HG03139 (cell line): ENCODE results near the gene CELF5.
"Not testable (repeated sequence)": the region's sequence is repeated elsewhere in the genome, so short reads cannot be mapped to it uniquely, and the experiment has no call there.

Experiments used
- ATAC-seq: cut with Tn5 transposase; IDR thresholded peaks from one replicate; pipeline ENCODE4 v1.9.1; 2021; ENCODE audit not compliant: unreplicated experiment

Gene CELF5

DNA sequence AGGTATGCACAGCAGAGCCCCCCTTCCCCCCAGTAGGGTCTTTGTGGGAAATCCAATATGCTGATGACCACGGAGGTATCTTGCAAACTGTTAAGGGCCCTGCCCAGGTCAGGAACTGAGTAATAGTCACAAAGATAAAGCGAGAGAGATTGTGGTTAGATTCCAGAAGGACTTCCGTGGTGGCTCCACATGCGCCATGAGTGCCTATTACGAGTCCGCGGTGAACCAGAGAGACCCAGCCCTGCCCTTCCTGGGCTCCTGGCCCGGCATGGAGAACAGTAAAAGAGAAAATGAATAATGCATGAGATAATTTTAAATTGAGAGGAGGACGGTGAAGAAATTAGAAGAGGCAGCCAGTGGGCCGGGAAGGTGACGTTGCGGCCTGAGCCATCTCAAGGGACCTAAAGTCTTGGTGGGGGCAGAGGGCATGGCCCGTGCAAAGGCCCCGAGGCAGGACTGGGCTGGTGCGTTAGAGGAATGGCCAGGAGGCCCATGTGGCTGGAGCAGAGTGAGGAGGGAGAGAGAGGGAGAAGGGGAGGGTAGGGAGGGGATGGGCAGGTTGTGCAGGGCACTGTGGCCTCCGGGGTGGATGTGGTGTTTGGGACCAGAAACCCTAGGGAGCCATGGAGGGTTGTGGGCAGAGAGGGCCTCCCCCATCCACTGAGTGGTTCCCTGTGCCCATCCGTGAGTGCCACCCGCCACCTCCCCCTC lies 95.3 kb downstream of the CELF5 start:
- ATAC-seq = no peak

GRCh38 chr19:3320354-3320670 lies 95.9 kb downstream of the CELF5 start:
- no peak for ATAC-seq

DNA sequence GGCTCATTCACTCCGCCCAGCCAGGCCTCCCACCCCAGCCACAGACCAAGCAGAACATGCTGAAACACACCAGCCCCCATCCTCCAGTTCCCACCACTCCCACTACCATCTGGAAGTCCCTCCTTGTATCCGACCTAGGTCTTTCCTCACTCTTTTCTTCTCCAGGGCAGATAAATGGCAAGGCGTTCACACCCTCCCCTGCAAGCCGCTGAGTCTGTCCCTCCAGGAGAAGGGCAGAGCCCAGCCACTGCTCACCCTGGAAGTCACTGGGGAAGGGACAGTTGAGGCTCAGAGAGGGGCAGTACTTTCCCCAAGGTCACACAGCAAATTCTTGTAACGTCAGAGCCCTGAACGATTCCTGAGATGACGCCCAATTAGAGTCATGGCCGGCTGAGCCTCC lies 96.4 kb downstream of the CELF5 start:
- ATAC-seq = no peak

GRCh38 chr19:3321696-3322095 lies 97.2 kb downstream of the CELF5 start:
- no peak for ATAC-seq

DNA sequence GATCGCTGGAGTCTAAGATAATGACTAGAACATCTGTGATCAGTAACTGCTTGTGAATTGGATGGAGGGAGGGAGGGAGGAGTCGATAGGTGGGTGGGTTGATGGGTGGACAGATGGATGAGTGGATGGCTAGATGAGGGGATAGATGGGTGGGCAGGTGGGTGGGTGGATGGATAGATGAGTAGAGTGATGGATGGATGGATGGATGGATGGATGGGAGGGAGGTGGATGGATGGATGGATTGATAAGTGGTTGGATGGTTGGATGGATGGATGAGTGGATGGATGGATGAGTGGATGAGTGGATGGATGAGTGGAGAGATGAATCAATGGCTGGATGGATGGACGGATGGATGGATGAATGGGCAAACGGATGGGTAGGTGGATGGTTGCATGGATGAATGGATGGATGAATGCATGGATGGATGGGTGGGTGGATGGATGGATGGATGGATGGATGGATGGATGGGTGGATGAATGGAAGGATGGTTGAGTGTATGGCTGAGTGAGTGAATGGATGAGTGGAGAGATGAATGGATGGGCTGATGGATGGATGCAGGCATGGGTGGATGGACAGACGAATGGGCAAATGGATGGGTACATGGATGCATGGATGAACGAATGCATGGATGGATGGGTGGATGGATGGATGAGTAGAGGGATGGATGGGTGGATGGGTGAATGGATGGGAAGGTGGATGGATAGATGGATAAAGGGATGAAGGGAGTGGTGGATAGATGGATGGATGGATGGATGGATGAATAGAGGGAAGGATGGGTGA lies 97.9 kb downstream of the CELF5 start:
- no peak for ATAC-seq

- ATAC-seq = no peak
Observed at GRCh38 chr19:3323026-3323425, 98.6 kb downstream of the CELF5 start.

DNA sequence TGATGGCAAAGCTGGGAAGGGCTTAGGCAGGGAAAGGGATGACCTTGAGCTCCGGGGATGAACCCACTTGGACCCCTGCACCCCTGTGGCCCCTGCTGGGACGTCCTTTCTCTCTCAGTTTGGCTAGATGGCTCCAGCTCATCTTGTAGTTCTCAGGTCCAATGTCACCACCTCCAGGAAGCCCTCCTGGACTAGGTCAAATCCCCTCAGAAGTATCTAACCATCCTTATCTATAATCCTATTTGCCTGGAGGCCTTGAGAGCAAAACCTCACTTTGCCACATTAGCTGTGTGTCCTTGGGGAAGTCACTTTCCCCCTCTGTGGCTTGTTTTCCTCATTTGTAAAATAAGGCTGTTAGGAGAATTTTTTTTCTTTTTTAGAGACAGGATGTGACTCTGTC lies 99.2 kb downstream of the CELF5 start:
- no peak for ATAC-seq

GRCh38 chr19:3324405-3324856 lies 100.0 kb downstream of the CELF5 start:
- ATAC-seq = no peak

GRCh38 chr19:3325451-3325850 lies 101.0 kb downstream of the CELF5 start:
- no peak for ATAC-seq

GRCh38 chr19:3328743-3329142 lies 104.3 kb downstream of the CELF5 start:
- no peak for ATAC-seq

DNA sequence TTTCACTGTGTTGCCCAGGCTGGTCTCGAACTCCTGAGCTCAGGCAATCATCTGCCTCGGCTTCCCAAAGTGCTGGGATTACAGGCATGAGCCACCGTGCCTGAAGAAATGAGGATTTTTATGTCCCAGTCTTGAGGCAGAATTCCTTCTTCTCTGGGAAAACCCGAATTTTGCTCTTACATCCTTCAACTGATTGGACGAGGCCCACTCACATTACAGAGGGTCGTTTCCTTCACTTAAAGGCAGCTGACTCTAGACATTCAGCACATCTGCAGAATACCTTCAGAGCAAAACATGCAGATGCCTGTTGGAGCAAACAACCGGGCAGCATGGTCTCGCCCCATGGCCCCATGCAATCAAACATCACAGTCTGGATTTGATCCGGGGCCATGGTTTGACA lies 105.6 kb downstream of the CELF5 start:
- ATAC-seq = no peak

- ATAC-seq = not testable (repeated sequence)
Observed at GRCh38 chr19:3332232-3332631, 107.8 kb downstream of the CELF5 start.

DNA sequence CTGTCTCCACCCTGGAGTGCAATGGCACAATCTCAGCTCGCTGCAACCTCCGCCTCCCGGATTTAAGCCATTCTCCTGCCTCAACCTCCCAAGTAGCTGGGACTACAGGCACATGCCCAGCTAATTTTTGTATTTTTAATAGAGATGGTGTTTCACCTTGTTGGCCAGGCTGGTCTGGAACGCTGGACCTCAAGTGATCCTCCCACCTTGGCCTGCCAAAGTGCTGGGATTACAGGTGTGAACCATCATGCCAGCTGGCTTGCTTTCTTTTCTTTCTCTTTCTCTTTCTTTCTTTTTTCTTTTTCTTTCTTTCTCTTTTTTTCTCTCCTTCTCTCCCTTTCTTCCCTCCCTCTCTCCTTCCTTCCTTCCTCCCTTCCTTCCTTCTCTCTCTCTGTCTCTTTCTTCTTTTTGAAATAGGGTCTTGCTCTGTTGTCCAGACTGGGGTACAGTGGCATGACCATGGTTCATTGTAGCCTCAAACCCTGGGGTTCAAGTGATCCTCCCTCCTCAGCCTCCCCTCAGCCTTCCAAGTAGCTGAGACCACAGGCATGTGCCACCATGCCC lies 108.6 kb downstream of the CELF5 start:
- no peak for ATAC-seq

GRCh38 chr19:3333662-3334061 lies 109.2 kb downstream of the CELF5 start:
- no peak for ATAC-seq

- not testable (repeated sequence) for ATAC-seq
Observed at GRCh38 chr19:3334749-3335430, 110.4 kb downstream of the CELF5 start.

DNA sequence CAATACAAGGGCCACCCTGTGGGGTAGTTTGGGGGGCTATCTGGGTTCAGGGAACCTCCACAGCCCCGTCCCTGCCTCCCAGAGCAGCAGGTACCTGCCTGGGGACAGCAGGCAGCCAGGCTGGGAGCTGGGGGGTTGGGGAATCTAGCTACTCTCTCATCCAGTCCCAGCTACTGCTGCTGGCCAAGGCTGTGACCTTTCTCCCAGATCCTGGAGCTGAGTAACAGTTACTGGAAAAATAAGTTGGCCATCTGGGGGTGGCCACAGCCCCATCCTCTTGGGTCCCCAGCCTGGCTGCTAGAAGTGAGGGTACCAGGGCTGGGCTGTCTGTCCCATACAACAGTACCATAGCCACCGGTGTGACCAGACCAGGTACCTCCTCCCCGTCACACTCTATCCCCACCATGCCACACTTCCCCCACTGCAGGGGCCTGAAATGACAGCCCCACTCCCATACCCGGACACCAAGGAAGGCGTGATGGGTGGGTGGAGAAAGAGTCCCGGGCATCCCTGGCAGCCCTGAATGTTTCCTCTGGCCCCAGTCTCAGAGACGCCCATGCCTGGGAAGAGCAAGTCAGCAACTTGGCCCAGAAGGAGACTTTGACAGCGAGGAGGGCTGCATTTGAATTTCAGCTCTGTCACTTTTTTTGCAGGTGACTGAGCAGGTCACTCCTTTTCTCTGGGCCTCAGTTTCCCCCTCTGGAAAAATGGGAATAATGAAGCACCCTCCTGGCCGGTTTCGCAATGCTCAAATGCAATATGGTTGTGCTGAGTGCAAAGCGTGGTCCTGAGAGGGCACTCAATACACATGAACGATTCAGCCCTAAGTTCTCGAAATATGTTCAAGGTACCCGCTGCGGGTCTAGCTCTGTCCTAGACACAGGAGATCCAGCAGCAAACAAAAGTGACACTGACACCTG lies 111.2 kb downstream of the CELF5 start:
- ATAC-seq = no peak

DNA sequence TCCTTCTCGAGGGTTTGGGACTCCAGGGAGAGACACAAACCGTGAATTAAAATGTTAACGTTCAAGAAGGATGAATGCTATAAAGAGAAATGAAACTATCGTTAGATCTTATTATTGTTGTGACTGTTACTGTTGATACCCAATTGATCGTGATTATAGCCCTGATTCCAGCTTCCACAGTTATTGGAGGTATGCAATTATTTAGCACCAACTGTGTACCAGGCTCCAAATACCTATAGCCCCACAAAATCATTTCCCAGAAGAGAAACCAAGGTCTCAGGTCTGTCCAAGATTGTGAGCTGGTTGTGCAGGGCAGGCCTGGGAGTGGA lies 111.9 kb downstream of the CELF5 start:
- no peak for ATAC-seq

GRCh38 chr19:3336680-3337523 lies 112.4 kb downstream of the CELF5 start:
- ATAC-seq = no peak

DNA sequence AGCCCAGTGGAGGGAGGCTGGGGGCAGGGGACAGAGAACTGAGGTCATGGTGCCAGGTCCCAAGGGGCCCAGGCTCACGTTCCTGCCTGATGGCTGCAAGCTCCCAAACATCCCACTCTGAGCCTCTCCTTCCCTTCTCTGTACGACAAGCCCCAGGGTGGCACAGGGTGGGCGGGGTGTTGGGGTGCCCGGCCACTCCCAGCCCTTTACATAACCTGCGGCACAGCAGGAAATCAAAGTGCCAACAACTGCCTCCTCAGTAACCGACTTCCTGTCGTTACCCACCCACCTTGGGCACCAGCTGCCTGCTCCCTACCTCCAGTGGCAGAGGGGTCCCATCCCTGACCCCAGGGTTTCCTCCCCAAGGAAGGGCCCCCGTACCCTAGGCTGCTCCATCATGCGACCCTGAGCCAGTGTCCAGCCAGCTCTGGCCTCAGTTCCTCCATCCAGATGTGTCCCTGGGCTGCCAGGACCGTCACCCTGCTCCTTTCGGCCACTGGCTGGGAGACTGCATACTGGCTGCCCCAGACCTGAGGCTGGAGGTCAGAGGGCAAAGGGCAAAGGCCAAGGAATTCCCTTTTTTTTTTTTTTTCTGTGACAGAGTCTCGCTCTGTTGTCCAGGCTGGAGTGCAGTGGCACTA lies 114.2 kb downstream of the CELF5 start:
- ATAC-seq = no peak
